ENCODE measurements around the gene FRS3.

DNA sequence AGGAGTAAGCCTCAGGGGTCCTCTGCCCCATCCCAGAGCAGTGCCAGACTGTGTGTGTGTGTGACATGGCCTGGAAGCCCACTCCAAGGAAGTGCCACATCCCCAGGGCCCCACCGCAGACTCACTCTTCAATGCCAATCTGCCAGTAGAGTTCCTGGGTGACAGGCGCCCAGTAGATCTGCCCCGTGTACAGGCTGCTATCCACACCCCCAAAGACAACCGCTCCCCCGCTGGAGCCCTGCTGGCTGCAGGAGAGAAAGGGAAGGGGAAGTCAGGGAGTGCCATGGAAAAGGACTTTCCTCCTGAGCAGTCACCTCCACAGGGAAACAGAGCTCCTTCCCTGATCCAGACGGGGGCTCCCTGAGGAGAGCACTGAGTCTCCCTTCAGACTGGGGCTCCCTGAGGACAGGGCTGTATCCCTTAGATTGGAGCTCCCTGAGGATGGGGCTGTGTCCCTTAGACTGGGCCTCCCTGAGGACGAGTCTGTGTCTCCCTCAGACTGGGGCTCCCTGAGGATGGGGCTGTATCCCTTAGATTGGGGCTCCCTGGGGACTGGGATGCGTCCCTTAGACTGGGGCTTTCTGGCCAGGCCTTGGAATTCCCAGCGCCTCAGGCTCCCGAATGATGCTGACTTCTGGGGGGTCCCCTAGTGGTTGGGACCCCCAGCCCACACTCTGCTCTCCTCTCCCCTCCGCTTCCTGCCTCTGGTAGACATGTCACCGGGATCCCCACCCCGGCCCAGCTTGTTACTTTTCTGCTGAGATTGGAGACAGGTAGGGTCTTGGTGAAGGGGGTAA is 39.1 kb downstream of the FRS3 start:
- no peak for TF ChIP-seq EZH2 (IDR thresholded peaks at IDR 0.05; ENCODE audit: low read depth, unreplicated experiment)
- no peak for TF ChIP-seq CTCF (conservative IDR thresholded peaks at IDR 0.05; ENCODE audit: low read depth in 2 of 2)
- TF ChIP-seq JUNB (IDR thresholded peaks at IDR 0.05; ENCODE audit: unreplicated experiment), result no peak
- no peak for TF ChIP-seq REST (IDR thresholded peaks at IDR 0.05; ENCODE audit: unreplicated experiment)
- TF ChIP-seq CREB1 (CRISPR knock-in tag; IDR thresholded peaks at IDR 0.05; ENCODE audit: low read depth), result no peak
- TF ChIP-seq POLR2AphosphoS5 (IDR thresholded peaks at IDR 0.05; ENCODE audit: low read depth), result no peak
- TF ChIP-seq EZH2phosphoT487 (IDR thresholded peaks at IDR 0.05; ENCODE audit: unreplicated experiment), result no peak
- TF ChIP-seq ZNF114 (CRISPR knock-in tag; IDR thresholded peaks at IDR 0.05), result no peak
- TF ChIP-seq NANOG (IDR thresholded peaks at IDR 0.05; ENCODE audit: borderline replicate concordance), result no peak
- TF ChIP-seq, protein P1, sequence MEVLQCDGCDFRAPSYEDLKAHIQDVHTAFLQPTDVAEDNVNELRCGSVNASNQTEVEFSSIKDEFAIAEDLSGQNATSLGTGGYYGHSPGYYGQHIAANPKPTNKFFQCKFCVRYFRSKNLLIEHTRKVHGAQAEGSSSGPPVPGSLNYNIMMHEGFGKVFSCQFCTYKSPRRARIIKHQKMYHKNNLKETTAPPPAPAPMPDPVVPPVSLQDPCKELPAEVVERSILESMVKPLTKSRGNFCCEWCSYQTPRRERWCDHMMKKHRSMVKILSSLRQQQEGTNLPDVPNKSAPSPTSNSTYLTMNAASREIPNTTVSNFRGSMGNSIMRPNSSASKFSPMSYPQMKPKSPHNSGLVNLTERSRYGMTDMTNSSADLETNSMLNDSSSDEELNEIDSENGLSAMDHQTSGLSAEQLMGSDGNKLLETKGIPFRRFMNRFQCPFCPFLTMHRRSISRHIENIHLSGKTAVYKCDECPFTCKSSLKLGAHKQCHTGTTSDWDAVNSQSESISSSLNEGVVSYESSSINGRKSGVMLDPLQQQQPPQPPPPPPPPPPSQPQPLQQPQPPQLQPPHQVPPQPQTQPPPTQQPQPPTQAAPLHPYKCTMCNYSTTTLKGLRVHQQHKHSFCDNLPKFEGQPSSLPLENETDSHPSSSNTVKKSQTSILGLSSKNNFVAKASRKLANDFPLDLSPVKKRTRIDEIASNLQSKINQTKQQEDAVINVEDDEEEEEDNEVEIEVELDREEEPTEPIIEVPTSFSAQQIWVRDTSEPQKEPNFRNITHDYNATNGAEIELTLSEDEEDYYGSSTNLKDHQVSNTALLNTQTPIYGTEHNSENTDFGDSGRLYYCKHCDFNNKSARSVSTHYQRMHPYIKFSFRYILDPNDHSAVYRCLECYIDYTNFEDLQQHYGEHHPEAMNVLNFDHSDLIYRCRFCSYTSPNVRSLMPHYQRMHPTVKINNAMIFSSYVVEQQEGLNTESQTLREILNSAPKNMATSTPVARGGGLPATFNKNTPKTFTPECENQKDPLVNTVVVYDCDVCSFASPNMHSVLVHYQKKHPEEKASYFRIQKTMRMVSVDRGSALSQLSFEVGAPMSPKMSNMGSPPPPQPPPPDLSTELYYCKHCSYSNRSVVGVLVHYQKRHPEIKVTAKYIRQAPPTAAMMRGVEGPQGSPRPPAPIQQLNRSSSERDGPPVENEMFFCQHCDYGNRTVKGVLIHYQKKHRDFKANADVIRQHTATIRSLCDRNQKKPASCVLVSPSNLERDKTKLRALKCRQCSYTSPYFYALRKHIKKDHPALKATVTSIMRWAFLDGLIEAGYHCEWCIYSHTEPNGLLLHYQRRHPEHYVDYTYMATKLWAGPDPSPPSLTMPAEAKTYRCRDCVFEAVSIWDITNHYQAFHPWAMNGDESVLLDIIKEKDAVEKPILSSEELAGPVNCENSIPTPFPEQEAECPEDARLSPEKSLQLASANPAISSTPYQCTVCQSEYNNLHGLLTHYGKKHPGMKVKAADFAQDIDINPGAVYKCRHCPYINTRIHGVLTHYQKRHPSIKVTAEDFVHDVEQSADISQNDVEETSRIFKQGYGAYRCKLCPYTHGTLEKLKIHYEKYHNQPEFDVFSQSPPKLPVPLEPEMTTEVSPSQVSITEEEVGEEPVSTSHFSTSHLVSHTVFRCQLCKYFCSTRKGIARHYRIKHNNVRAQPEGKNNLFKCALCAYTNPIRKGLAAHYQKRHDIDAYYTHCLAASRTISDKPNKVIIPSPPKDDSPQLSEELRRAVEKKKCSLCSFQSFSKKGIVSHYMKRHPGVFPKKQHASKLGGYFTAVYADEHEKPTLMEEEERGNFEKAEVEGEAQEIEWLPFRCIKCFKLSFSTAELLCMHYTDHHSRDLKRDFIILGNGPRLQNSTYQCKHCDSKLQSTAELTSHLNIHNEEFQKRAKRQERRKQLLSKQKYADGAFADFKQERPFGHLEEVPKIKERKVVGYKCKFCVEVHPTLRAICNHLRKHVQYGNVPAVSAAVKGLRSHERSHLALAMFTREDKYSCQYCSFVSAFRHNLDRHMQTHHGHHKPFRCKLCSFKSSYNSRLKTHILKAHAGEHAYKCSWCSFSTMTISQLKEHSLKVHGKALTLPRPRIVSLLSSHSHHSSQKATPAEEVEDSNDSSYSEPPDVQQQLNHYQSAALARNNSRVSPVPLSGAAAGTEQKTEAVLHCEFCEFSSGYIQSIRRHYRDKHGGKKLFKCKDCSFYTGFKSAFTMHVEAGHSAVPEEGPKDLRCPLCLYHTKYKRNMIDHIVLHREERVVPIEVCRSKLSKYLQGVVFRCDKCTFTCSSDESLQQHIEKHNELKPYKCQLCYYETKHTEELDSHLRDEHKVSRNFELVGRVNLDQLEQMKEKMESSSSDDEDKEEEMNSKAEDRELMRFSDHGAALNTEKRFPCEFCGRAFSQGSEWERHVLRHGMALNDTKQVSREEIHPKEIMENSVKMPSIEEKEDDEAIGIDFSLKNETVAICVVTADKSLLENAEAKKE (CRISPR knock-in tag; IDR thresholded peaks at IDR 0.05), result no peak
- no peak for TF ChIP-seq STAT1 (IDR thresholded peaks at IDR 0.05; ENCODE audit: unreplicated experiment)
- TF ChIP-seq, protein P2, sequence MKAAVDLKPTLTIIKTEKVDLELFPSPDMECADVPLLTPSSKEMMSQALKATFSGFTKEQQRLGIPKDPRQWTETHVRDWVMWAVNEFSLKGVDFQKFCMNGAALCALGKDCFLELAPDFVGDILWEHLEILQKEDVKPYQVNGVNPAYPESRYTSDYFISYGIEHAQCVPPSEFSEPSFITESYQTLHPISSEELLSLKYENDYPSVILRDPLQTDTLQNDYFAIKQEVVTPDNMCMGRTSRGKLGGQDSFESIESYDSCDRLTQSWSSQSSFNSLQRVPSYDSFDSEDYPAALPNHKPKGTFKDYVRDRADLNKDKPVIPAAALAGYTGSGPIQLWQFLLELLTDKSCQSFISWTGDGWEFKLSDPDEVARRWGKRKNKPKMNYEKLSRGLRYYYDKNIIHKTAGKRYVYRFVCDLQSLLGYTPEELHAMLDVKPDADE (IDR thresholded peaks at IDR 0.05), result no peak
- no peak for TF ChIP-seq ZNF331 (CRISPR knock-in tag; IDR thresholded peaks at IDR 0.05; ENCODE audit: low read depth)

Data from GM23338 (cell line).